Measurements from ENCODE around the gene FOXK1.
"Not testable (repeated sequence)": the region's sequence is repeated elsewhere in the genome, so short reads cannot be mapped to it uniquely, and the experiment has no call there.

Gene FOXK1

DNA sequence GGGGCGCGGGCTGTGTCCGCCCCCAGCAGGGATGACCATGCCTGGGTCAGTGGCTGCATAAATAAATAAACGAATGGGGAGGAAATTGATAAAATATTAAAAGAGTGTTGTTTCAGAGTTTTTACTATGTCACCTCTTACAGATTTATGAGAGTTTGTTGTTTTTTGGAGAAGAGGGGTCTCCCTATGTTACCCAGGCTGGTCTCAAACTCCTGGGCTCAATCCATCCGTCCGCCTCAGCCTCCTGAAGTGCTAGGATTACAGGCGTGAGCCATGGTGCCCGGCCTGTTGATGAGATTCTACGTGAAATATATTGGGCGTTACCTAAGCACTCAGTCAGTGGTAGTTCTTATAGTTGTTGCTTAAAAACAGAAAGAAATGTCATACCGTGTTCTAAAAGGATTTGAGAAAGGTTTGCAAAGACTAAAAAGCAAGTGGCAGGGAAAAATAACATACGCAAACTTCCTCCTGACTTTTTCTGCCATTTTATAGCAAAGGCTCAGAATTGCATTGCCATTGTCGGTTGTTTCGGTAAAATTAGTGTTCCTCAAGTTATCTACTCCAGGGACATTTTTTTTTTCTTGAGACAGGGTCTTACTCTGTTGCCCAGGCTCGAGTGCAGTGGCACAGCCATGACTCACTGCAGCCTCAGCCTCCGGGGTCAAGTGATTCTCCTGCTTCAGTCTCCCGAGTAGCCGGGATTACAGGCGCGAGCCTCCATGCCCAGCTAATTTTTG, 39.5 kb upstream of the FOXK1 start:
- TF ChIP-seq L3MBTL2 (conservative IDR thresholded peaks at IDR 0.05), result peak; percentile 11; the same call in 1 of the 2 replicates
- TF ChIP-seq ARNT (IDR thresholded peaks at IDR 0.05), result no peak
- ChIA-PET CTCF (no interaction called here), POLR2A (interaction anchor here (1.2 kb wide), 3 partner anchors 68 to 540 kb away, joined by 3 to 5 read pairs (median 3); partner anchors contain the start of gene AP5Z1)
- DNase-seq (ENCODE audit: extremely low spot score), result no peak

GRCh38 chr7:4643204-4643471, 39.0 kb upstream of the FOXK1 start:
- DNase-seq (ENCODE audit: extremely low spot score); CTCF ChIA-PET; POLR2A ChIA-PET: not testable (repeated sequence)

DNA sequence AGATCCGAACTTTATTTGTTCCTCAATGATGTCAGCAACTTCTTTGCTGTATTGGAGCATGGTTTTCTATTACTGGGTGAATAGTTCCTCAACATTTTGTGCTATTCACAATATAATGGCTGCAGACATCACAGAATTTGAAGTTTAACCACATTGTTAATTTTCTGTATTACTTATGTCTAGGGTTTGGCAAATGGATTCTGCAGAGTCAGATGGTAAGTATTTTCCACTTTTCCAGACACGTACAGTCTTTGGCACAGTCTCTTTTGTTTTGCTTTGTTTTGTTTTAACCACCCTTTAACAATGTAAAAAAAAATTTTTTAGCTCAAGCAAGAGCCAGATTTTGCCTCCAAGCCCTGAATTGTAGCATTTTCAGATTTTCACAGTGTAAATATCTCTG, 36.8 kb upstream of the FOXK1 start:
- ChIA-PET CTCF (no interaction called here), POLR2A (no interaction called here)
- no peak for DNase-seq (ENCODE audit: extremely low spot score)
- TF ChIP-seq TARDBP (IDR thresholded peaks at IDR 0.05), result no peak
- no peak for TF ChIP-seq ARNT (IDR thresholded peaks at IDR 0.05)
- no peak for TF ChIP-seq NFRKB (IDR thresholded peaks at IDR 0.05)
- TF ChIP-seq ZNF384 (IDR thresholded peaks at IDR 0.05), result no peak
- TF ChIP-seq L3MBTL2 (conservative IDR thresholded peaks at IDR 0.05), result no peak
- no peak for TF ChIP-seq FOXK2 (IDR thresholded peaks at IDR 0.05)
- TF ChIP-seq, protein P1, sequence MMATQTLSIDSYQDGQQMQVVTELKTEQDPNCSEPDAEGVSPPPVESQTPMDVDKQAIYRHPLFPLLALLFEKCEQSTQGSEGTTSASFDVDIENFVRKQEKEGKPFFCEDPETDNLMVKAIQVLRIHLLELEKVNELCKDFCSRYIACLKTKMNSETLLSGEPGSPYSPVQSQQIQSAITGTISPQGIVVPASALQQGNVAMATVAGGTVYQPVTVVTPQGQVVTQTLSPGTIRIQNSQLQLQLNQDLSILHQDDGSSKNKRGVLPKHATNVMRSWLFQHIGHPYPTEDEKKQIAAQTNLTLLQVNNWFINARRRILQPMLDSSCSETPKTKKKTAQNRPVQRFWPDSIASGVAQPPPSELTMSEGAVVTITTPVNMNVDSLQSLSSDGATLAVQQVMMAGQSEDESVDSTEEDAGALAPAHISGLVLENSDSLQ (IDR thresholded peaks at IDR 0.05), result no peak
- no peak for TF ChIP-seq HDGF (IDR thresholded peaks at IDR 0.05; ENCODE audit: borderline replicate concordance)
- no peak for TF ChIP-seq SP1 (IDR thresholded peaks at IDR 0.05)
- no peak for TF ChIP-seq LEF1 (IDR thresholded peaks at IDR 0.05; ENCODE audit: borderline replicate concordance)

GRCh38 chr7:4648111-4648510, 34.0 kb upstream of the FOXK1 start:
- POLR2A ChIA-PET, result interaction anchor here (1.0 kb wide), 1 partner anchor 127 kb away, joined by 3 read pairs; the partner anchor contains the start of gene AP5Z1
- no peak for DNase-seq (ENCODE audit: extremely low spot score)
- CTCF ChIA-PET, result no interaction called here
- TF ChIP-seq, protein P1 (IDR thresholded peaks at IDR 0.05), result no peak
- TF ChIP-seq FOXA1 (IDR thresholded peaks at IDR 0.05) (no peak), NFRKB (IDR thresholded peaks at IDR 0.05) (no peak), SUZ12 (IDR thresholded peaks at IDR 0.05) (no peak), FOXM1 (IDR thresholded peaks at IDR 0.05; ENCODE audit: borderline replicate concordance) (no peak), HDGF (IDR thresholded peaks at IDR 0.05; ENCODE audit: borderline replicate concordance) (no peak), BHLHE40 (IDR thresholded peaks at IDR 0.05; ENCODE audit: borderline replicate concordance) (no peak), FOXK2 (IDR thresholded peaks at IDR 0.05) (no peak), CTBP1 (IDR thresholded peaks at IDR 0.05; ENCODE audit: borderline replicate concordance) (no peak), TARDBP (IDR thresholded peaks at IDR 0.05) (no peak), ARNT (IDR thresholded peaks at IDR 0.05) (no peak), SP1 (IDR thresholded peaks at IDR 0.05) (no peak), ZNF384 (IDR thresholded peaks at IDR 0.05) (no peak), ELF4 (IDR thresholded peaks at IDR 0.05) (no peak), L3MBTL2 (conservative IDR thresholded peaks at IDR 0.05) (no peak), LEF1 (IDR thresholded peaks at IDR 0.05; ENCODE audit: borderline replicate concordance) (no peak)

DNA sequence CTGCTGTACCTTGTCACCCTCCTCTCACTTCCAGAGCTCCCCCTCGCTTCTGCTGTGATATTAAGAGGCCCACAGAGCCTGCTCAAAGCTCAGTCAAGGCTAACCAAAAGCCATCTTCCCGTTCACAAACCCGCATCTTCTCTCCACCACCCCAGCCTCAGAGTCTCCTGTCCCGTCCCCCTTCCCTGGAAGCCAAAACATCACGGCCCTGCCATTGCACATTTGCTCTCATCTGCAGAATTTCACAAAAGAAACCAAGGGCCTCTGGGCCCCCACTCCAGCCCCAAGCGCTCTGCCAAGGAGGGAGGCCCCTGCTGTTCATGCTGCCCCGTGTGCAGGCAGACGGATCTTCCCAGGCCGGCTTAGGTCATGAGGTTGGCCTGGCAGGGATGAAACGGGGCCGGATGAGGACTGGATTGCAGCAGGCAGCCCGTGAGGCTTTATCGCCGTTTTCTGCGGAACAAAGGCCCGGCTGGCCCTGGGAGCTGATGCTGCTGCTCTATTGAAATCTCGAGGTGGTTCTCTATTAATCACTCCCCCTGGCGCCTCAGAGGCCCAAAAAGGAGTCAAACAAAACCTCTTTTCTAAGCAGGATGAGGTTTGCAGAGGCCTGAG, 31.6 kb upstream of the FOXK1 start:
- ChIA-PET POLR2A (interaction anchor here (0.6 to 2.0 kb wide), 2 partner anchors 9 to 25 kb away, joined by 3 to 5 read pairs; no protein-coding TSS in a partner anchor), CTCF (no interaction called here)
- no peak for TF ChIP-seq FOXM1 (IDR thresholded peaks at IDR 0.05; ENCODE audit: borderline replicate concordance)
- TF ChIP-seq, protein P1 (IDR thresholded peaks at IDR 0.05), result no peak
- TF ChIP-seq CTBP1 (IDR thresholded peaks at IDR 0.05; ENCODE audit: borderline replicate concordance), result no peak
- TF ChIP-seq ARNT (IDR thresholded peaks at IDR 0.05), result no peak
- TF ChIP-seq L3MBTL2 (conservative IDR thresholded peaks at IDR 0.05), result no peak
- no peak for TF ChIP-seq FOXA1 (IDR thresholded peaks at IDR 0.05)
- no peak for TF ChIP-seq FOXK2 (IDR thresholded peaks at IDR 0.05)
- TF ChIP-seq SUZ12 (IDR thresholded peaks at IDR 0.05), result no peak
- no peak for TF ChIP-seq SP1 (IDR thresholded peaks at IDR 0.05)
- TF ChIP-seq HDGF (IDR thresholded peaks at IDR 0.05; ENCODE audit: borderline replicate concordance), result no peak
- no peak for TF ChIP-seq ZNF384 (IDR thresholded peaks at IDR 0.05)
- no peak for TF ChIP-seq LEF1 (IDR thresholded peaks at IDR 0.05; ENCODE audit: borderline replicate concordance)
- no peak for TF ChIP-seq BHLHE40 (IDR thresholded peaks at IDR 0.05; ENCODE audit: borderline replicate concordance)
- TF ChIP-seq TARDBP (IDR thresholded peaks at IDR 0.05), result no peak
- TF ChIP-seq NFRKB (IDR thresholded peaks at IDR 0.05), result no peak
- TF ChIP-seq ELF4 (IDR thresholded peaks at IDR 0.05), result no peak
- no peak for DNase-seq (ENCODE audit: extremely low spot score)

DNA sequence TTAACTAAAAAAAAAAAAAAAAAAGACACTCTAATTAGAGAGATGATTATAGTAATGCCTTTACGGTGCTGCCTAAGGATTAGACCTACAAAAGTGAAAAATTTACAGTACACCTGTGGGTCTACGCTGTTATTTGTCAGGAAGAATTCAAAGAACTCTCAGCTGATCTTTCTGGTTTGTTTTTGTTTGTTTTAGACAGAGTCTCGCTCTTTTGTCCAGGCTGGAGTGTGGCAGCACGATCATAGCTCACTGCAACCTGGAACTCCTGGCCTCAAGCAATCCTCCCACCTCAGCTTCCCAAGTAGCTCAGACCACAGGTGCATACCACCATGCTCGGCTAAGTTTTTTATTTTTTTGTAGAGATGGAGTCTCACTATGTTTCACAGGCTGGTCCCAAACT, 28.3 kb upstream of the FOXK1 start:
- CTCF ChIA-PET, result no interaction called here
- TF ChIP-seq SP1 (IDR thresholded peaks at IDR 0.05), result no peak
- TF ChIP-seq, protein P1 (IDR thresholded peaks at IDR 0.05), result no peak
- TF ChIP-seq TARDBP (IDR thresholded peaks at IDR 0.05), result no peak
- TF ChIP-seq LEF1 (IDR thresholded peaks at IDR 0.05; ENCODE audit: borderline replicate concordance), result no peak
- TF ChIP-seq L3MBTL2 (conservative IDR thresholded peaks at IDR 0.05), result no peak
- no peak for TF ChIP-seq ZNF384 (IDR thresholded peaks at IDR 0.05)
- TF ChIP-seq CTBP1 (IDR thresholded peaks at IDR 0.05; ENCODE audit: borderline replicate concordance), result no peak
- no peak for TF ChIP-seq ELF4 (IDR thresholded peaks at IDR 0.05)
- no peak for TF ChIP-seq BHLHE40 (IDR thresholded peaks at IDR 0.05; ENCODE audit: borderline replicate concordance)
- TF ChIP-seq SUZ12 (IDR thresholded peaks at IDR 0.05), result no peak
- no peak for TF ChIP-seq ARNT (IDR thresholded peaks at IDR 0.05)
- no peak for TF ChIP-seq NFRKB (IDR thresholded peaks at IDR 0.05)
- no peak for TF ChIP-seq FOXM1 (IDR thresholded peaks at IDR 0.05; ENCODE audit: borderline replicate concordance)
- no peak for TF ChIP-seq FOXK2 (IDR thresholded peaks at IDR 0.05)
- no peak for TF ChIP-seq HDGF (IDR thresholded peaks at IDR 0.05; ENCODE audit: borderline replicate concordance)
- no peak for TF ChIP-seq FOXA1 (IDR thresholded peaks at IDR 0.05)
- POLR2A ChIA-PET, result no interaction called here
- DNase-seq (ENCODE audit: extremely low spot score), result no peak

Data from HEK293T (cell line).